Fibroblast of skin of back (primary cell): ENCODE results near the gene ZNF565.
"Not testable (repeated sequence)": the region's sequence is repeated elsewhere in the genome, so short reads cannot be mapped to it uniquely, and the experiment has no call there.

Experiments
- DNase-seq: peaks from one replicate; pipeline ENCODE4 v3.0.0-alpha.2; 2013

Gene ZNF565

DNA sequence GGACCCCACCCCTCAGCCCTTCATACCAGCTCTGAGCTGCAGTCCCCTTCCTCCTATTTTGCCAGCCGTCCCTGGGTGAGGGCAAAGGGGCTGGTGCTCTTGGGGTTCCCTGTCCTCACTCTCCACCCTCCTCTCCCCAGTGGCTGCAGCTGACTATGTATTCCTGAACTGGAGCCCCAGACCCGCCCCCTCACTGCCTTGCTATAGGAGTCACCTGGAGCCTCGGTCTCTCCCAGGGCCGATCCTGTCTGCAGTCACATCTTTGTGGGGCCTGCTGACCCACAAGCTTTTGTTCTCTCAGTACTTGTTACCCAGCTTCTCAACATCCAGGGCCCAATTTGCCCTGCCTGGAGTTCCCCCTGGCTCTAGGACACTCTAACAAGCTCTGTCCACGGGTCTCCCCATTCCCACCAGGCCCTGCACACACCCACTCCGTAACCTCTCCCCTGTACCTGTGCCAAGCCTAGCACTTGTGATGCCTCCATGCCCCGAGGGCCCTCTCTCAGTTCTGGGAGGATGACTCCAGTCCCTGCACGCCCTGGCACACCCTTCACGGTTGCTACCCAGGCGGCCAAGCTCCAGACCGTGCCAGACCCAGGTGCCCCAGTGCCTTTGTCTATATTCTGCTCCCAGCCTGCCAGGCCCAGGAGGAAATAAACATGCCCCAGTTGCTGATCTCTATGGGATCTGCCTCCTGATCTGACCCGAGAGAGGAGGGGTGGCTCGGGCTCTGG lies 64.6 kb downstream of the ZNF565 start:
- DNase-seq, result no peak

GRCh38 chr19:36144624-36145023 lies 69.8 kb downstream of the ZNF565 start:
- DNase-seq, result no peak

DNA sequence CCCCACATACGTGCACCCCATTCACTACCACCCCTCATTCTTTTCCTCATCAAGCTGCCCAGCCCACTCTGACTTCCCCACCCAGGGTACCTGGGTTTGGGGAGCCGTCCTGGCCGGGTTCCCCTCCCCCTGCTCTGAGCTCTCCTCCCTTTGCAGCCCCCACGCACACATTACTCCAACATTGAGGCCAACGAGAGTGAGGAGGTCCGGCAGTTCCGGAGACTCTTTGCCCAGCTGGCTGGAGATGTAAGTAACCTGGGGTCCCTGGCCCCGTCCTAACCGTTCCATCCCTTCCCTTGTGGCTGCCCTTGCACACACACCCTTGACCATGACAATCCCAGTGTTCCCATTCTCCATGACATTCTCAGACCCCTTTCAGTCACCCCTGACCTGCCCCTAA lies 72.0 kb downstream of the ZNF565 start:
- DNase-seq, result no peak

- no peak for DNase-seq
These were observed 72.4 kb downstream of the ZNF565 start for GRCh38 chr19:36142046-36142445.

DNA sequence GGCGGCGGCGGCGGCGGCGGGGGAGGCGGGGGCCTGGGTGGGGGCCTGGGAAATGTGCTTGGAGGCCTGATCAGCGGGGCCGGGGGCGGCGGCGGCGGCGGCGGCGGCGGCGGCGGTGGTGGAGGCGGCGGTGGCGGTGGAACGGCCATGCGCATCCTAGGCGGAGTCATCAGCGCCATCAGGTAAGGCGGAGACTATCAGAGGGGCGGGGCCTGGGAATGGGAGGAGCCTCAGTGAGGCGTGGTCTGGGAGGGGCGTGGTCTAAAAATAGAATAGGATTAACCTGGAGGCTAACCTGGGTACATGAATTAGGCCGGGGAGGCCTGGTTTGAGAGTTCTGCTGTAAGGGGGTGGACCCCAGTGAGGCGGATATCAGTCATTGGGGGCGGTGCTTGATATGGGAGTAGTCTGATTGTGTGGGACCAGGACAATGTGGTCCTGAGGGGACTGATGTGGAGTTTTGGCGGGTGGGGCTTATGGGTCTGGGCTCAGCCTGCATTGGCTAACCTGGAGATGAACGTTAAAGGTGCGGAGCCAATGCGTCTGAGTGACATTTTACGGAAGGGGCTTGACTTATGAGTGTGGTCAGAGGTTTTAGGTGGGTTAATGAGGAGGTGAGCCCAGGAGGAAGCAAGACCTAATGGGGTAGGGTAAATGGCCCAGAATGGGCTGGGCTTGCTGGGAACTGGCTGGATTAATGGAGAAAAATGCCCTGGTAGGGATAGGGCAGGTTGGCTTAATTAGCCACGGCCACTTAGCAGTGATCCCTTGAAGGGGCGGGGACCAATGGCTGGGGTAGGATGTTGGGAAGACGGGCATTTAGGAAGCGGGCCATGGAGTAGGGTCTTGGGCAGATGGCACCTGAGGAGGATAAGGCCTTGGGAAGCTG lies 73.2 kb downstream of the ZNF565 start:
- DNase-seq, result peak; percentile 81

DNA sequence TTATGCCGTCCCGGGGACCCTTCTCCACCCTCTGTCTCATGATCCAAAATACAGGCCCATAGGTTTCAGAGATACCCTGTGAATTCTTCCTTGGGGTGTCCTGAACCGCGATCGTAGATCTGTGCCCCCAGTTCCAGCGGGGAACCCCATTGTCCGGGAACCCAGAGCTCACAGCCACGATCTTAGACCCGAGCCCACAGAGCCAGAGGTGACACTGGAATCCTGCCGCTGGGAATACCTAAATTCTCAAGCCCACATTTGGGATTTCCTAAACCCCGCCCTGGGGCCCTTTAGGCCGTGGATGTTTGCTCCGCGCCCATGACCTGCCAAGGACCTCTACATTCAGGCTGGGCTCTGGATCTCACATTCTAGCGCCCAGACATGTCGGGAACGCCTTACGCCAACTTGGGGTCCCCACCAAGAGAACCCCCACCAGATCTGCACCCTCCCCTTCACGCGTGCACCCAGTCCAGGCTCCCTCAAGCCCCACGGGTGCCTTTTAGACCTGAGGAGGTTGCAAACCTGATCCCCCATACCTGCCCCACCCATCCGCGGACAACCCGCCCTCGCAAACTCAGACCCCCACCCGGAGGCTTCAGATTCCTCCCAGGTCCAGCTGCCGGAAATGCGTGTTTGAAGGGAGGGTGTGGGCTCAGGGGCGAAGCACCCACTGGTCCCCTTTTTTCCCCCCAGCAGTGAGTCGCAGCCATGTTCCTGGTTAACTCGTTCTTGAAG lies 74.0 kb downstream of the ZNF565 start:
- DNase-seq, result peak; percentile 72

DNA sequence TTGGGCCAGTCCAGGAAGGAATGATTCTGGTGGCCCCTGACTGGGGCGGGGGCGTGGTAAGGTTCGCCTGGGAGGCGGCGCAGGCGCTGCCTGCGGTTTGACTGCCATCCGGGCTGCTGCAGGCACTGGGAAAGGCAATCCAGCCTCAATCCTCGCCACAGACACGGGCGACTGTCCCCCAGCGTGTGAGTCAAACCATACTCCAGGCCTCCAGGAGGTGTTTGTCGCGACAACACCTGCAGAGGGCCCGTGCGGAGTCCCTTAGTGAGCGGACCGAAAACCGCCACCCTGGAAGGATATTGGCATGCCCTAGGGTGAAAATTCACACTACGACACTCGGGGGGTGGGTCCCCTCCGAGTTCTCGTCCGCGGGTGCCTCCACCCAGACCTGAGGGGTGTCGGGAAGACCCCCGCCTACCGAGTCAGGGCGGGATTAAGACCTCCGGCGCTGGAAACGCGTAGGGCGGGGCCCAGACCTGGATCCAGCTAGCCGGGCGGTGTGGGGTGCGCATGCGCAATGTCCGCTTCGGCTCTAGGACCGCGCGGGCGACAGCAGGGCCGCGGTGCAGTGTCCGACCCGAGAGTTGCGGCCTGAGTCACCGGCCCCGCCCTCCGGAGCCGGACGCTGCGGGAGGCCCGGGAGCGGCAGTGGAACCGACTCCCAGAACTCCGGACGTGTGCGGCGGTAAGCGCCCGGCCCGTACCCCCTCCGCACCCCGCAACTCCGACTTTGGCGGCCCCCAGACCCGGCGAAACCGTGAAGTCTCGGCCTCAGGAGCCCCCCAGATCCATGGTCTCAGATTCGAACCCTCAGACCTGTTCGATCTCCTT lies 74.8 kb downstream of the ZNF565 start, which contains the start of gene CAPNS1:
Gene CAPNS1, plus strand, starts transcription at position 594 of the 831 bp plus-strand sequence. CDS start 946 bp downstream, outside the sequence.
- peak; percentile 95 for DNase-seq

DNA sequence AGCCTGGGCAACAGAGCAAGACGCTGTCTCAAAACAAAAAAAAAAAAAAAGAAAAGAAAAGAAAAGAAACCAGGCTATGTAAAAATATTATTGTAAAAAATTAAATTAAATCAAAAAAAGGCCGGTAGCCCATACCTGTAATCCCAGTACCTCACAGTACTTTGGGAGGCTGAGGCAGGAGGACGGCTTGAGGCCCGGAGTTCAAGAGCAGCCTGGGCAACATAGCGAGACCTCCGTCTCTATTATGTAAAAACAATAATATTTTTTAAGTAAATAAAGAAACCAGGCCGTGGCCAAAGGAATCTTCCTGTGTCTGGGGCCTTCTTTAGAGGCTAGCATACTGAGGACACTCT lies 75.4 kb downstream of the ZNF565 start:
- DNase-seq, result no peak

- DNase-seq, result peak; percentile 74
These were observed 77.3 kb downstream of the ZNF565 start for GRCh38 chr19:36136964-36137686.

DNA sequence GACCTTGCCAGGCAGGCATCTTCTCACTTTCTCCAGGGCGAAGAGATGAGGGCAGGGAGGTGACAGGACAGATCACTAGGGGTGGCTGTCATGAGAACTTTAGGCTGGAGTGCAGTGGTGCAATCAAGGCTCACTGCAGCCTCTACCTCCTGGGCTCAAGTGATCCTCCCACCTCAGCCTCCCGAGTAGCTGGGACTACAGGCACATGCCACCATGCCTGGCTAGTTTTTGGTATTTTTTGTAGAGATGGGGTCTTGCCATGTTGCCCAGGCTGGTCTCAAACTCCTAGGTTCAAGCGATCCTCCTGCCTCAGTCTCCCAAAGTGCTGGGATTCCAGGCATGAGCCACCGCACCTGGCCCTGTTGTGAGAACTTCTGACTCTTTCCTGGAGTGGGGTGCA lies 79.6 kb downstream of the ZNF565 start:
- DNase-seq, result not testable (repeated sequence)
